Femur (tissue), 1 donor: ENCODE measurements around the gene RFTN2.
A peak's percentile ranks its signal among the peaks of the same experiment; 100 is the strongest.
"Not testable (repeated sequence)": the region's sequence is repeated elsewhere in the genome, so short reads cannot be mapped to it uniquely, and the experiment has no call there.

ENCODE experiments used
- DNase-seq: peaks from one replicate; pipeline ENCODE4 v3.0.0-alpha.2; 2017

RFTN2 gene

DNA sequence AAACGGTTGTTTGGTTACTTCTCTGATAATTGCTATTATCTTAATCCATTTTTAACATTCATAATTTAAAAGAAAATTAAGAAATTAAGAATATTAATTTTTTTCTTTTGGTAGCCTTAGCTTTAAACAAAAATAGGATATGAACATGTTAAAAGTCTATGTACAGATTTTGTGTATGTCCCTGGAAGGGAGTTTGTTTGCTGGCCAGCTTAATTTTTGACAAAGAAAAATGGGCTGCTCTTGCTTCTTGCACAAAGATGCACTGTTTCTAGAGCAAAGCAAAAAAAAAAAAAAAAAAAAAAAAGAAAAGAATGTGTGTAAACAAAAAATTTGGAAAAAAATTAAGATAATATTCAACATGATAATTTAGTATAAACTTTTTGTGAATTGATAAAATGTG is 1.3 kb downstream of the RFTN2 start:
- no peak for DNase-seq

DNA sequence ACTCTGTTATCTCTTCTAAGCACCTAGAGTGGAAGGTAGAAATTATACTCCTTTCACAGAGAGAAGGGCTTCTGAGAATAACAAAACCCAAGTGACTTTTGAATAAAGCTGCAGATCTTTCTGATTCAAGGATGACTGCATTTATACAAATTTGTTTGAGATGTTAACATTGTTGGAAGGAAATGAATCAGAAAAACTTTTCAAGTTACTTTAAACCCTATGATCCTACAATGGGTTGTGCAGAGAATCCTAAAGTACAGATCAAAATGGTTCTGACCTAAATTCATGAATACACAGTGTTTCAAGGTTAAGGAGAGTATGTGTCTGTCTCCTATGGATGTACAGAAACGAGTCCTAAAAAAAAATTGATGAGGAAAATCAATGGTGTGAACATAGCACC is 1.8 kb downstream of the RFTN2 start:
- DNase-seq = no peak

DNA sequence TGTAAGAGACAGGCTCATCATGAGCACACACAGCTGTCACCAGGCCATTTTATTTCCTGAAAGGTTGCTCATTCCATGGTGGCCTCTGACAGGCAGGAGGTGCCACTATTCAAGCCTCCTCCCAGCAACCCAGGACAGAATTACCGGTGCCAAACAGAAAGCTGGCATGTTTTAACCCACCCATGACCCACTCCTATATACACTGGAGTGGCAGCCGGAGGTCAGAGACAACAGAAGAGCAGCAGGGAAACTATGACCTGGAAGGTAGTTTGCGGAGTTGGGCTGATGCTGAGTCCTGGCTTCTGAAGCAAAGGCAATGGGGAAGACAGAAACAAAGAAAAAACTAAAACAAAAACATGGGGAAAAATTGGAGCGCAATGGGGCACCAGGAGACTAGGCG is 2.3 kb downstream of the RFTN2 start:
- peak; percentile 20 for DNase-seq

DNA sequence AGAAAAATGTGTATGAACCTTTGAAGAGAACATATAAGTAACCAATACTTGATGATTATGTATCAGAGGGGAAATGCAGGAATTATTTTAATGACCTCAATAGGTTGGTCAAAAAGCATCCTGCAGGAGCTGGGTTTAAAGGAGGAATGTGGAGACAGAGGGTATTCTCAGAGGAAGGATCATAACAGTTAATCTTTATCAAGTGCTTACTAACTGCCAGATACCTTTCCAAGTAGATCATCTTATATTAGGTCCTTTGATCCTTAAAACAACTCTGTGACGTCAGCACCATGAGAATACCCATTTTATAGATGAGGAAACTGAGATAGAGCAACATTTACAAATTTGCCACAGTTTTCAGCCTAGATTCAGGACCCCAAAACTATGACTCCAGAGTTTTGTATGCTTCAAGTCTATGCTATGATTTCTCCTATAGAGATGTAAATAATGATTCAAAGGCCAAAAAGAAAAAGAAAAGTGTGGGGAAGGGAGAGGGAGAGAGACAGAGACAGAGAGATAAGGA is 3.0 kb downstream of the RFTN2 start:
- no peak for DNase-seq

DNA sequence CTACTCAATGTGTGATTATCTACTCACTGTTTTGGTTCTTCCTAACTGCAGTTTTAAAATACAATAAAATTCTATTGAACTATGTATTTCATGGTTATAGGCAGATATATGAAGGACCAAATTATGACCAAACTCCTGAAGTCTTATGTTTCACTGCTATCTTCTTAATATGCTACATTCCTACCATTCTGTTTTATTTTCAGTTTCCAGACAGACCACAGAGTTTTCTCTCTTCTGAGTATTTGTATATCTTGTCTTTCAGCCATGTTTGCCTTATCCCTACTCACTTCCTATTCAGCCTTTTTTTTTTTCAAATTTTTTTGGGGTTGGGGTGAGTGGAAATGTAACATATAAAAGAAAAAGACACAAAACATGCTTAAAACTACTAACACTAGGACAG is 6.3 kb downstream of the RFTN2 start:
- no peak for DNase-seq

DNA sequence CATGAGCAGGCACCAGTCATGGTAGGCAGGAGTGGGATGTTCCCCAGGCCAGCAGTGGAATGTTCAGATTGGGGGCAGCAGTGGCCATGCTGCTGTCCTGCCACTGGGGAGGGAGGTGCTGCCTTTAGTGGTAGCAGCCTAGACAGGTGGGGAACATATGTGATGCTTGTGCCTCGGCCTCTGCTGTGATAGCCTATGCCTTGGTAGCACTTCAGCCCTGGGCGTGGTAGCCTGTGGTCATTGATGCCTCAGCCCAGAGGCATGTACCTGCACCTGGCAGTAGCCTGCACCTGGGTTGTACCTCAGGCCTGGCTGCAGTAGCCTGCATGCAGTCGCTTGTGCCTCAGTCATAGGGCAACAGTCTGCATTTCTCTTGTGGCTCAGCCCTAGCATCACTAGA is 7.1 kb downstream of the RFTN2 start:
- no peak for DNase-seq

DNA sequence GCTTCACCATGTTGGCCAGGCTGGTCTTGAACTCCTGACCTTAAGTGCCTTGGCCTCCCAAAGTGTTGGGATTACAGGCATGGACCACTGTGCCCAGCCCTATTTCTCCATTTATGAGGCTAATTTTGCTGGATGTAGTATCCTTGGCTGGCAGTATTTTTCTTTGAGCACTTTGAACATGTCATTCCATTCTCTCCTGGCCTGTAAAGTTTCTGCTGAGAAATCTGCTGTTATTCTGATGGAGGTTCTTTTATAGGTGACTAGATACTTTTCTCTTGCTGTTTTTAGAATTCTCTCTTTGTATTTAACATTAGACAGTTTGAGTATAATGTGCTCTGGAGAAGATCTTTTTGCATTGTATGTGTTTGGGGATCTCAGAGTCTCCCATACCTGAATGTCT is 9.1 kb downstream of the RFTN2 start:
- no peak for DNase-seq

DNA sequence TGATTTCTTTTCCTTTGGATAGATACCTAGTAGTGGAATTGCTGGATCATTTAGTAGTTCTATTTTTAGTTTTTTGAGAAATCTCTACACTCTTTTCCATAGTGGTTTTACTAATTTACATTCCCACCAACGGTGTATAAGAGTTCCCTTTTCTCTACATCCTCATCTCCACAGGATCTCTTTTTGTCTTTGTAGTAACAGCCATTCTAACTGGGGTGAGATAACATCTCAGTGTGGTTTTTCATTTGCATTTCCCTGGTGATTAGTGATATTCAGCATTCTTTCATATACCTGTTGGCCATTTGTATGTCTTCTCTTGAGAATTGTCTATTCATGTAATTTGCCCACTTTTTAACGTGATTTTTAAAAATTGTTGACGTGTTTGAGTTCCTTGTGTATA is 13.8 kb downstream of the RFTN2 start:
- no peak for DNase-seq

DNA sequence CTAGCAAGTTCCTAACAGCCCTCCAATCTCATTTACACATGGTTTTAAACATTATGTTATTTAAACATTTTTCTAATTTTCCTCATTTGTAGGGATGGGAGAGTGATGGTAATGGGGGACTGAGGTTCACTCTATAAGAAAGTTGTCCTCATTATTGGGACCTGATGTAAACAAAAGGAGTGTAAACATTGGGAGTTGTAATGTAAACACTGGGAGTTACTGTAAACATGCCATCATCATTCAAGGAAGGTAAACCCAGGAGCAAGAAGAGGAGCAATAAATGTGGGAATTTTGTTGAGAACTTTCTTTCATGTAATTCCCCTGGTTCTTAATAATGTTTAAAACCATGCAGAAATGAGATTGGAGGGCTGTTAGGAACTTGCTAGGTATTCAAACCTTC is 17.8 kb downstream of the RFTN2 start:
- no peak for DNase-seq

DNA sequence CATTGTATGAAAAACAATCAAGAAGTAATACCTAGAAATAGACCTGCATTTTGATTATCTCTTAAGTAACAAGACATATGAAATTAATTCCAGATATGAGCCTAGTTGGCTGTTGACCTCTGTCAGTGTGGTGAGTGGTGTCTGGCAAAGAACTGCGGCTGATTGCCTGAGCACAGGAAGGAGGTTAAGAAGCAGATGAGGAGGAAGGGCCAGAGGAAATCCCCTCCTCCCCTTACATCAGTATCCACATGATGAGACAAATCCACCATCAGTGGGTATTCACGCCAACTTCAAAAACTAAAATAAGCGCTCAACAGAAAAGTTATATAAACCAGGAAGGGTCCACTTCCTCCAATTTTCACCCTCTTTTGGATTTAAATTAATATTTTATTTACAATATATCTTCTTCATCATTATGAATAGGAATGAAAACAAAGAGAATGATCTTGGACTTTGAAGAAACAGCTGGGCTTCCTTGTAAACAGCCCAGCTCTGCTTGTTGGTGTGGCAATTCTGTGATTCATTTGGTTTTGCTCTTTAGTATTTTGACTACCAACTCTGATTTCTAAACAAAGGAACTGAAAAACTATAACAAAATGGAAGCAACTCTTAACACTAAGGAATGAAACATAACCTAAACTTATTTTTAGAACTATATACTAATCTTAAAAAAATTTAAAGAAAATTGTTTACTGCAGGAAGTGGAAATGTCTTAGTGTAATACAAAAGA is 27.3 kb downstream of the RFTN2 start:
- no peak for DNase-seq

DNA sequence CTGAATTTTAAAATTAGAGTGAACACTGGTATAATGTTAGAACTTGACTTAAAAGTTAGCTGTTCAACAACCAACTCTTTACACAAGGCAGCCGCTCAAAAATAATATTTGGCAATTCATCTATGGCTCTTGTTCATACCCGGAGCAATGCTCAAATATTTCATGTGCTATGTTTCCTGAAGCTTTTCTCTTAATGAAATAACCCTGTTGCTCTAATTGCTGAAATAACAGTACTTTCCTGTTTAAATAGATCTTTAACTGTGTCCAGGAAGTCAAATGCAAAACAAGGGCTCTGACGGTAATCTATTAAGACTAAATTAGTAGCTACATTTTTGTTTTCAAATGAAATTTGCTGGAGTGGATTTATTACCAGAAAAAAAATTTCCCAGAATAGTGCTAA is 33.7 kb downstream of the RFTN2 start:
- no peak for DNase-seq

DNA sequence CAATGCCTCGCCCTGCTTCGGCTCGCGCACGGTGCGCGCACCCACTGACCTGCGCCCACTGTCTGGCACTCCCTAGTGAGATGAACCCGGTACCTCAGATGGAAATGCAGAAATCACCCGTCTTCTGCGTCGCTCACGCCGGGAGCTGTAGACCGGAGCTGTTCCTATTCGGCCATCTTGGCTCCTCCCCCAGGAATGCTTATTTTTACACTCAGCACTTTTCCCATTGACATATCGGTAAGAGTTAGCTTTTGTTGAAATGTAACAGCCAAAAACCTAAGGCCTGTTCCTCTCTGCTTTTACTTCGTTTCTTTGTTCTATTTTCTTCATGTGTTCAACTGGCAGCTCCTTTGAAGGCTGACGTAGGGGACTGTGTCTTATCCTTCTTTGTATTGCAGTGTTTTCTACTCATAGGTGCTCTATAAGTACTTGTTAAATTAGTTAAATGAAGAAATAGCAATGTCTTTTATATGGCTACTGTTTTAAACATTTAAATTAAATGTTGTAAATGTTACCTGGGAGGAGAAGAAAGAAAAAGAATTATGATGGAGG is 34.7 kb downstream of the RFTN2 start:
- DNase-seq = not testable (repeated sequence)

DNA sequence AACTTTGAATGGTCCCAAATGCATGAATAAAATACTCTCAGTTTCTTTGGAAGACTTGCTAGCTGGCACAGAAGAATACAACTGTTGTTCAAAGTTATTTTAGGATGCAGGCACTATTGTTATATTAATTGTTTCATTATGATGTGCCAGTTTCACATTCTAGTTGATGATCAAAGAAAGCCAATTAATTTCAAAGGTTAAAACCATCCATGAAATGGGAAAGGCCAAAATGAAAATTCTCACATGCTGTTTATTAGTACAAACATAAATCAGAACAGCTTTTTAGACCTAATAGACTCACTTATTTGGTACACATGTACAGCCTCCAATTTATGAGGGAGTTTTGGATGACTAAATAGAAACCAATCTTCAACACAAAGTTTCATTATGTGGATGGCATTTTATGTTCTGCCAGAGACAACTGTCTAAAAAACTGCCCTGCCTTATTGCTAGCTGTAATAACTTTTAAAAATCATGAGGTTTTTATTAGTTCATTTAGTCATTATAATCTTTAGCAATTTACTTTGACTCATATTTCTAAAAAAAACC is 42.2 kb downstream of the RFTN2 start:
- DNase-seq = no peak

DNA sequence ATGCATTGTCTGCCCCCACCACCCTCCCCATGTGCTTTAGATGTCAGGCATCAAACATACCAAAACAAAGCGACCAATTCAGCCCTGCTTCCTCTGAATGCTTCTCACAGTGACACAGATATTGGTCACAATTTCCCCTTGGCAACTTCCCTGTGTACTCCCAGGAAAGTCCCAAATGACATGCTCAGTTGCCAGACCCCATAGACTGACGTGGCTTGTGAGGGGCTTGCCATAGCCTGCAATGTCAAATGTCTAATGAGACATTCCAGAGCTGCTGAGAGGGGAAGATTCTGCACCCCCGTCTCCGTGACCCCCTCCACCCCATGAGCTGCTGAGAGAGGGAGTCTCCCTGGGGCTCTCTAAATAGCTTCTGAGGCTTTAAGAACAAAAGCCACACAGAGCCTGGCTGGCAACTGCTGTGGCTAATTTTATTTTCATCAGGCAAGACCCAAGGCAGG is 47.3 kb downstream of the RFTN2 start:
- DNase-seq = peak; percentile 44

DNA sequence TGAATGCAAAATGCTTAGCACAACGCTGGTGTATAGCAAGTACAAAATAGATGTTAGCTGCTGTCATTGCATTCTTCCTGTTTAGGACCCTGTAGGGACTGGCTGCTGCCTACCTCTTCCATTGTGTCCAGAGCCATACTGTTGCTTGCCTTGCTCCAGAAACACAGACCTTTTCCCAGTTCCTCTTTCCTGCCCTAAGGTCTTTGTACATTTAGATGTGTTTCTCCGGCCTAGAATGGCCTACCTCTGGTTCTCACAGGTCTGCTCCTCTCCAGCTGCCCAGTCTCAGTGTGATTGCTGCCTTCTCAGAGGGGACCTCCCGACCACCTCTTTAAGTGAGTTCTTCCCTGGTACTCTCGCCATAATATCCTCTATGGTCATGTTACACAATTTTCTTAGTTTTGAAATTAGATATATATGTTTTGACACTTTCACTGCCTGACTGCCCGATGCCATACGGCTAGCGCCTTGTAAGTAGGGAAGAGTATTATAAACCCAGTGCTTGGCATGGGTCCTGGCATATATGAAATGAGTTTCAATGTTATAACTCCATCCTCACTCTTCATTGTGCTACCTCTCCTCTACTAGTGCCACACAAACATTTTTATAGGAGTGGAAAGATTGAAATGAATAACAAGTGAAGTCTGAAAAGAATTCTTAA is 48.3 kb downstream of the RFTN2 start:
- no peak for DNase-seq

DNA sequence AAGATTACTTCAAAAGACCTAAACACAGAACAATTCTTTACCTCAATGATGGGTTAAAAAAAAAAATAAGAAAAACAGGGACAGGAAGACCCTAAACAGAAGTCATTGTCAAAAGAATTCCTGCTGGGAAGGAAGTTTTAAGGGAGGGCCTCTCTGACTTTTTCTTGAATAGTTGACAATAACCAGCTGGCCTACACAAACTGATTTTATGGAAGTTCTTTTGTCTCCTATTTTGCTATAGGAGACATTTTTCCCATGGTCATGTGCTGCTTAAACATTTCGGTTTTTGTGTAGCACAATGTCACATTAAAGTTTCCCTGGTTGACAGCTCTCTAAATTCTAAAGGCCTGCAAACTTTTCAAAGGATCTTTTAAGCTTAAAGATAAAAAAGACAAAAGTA is 55.3 kb downstream of the RFTN2 start:
- no peak for DNase-seq

DNA sequence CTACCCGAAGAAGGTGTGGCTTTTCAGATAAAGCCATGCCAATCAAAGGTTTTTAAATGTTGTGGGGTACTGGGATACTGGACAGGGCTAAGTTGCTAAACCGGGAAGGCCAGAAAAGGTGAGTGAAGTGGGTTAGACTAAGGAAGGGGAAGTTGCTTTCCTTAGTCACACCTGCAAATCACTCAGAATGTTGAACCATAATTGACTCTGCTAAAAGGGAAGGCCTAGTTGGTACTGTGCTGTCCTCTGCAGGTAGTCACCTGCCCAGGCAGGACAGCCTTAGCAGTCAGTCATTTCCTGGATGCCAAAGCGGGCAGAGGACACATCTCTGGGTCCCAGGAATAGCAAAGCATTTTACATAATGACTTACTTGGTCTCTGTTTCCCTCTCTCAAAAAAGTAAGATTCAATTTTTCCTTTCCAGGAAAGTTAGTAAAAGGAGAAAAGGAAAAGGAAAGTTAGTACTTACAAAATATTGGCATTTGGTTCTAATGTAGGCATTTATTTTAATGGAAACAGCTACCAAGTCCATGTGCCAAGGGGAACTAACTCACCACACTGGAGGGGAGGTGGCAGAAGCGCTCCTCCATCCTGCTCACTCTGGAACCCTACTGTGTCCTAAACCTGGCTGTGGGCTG is 60.3 kb downstream of the RFTN2 start:
- DNase-seq = no peak

DNA sequence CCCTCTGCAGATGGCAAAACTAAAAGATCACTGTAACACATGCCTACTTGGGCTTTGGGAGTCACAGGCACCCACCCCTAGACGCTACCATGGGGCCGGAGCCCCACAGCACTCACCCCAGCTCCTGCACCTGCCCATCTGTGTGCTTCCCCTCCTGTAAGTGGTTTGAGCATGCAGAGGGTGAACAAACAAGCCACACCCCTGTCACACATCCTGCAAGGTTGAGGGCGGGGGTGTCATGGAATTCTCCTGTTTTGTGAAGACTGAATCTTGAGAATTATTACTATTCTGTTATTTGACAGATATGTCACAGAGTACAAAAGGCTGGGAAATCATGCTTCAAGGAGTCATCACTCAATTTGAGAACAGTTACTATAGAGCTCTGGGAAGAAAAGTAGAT is 60.9 kb downstream of the RFTN2 start:
- no peak for DNase-seq

DNA sequence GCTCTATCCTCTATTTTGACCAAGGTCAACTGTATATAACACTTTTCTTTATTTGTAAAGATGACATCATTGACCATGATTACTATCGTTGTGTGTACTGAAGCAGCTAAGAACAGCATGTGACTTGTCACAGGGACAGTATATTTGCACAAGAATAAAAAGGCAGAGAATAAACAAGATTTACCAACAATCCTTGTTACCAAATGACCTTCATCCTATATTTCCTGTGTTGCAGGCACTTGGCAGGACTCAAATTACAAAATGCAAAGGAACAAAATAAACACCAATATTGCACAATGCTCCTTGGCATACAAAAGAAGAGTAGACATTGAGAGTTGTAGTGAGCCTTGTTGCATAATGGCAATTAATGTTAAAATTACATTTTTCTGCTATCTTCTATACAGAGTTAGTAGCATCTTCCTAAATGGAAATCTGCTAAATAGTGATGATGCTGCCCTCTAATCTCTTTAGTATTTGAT is 61.8 kb downstream of the RFTN2 start:
- no peak for DNase-seq

DNA sequence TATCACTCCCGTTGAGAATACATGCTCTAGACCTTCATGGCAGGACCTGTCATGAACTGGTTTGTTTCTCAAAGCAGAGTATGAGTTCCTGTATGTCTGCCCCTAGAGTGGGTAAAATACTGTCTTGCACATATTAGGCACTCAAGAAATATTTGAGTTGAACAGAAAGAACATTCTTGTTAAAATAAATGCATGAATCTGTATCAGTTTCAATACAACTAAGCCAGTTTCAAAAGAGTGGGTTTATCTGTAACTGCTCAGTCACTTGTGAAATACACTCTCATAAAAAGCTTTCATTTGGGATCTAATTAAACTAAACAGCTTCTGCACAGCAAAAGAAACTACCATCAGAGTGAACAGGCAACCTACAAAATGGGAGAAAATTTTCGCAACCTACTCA is 69.2 kb downstream of the RFTN2 start:
- no peak for DNase-seq

DNA sequence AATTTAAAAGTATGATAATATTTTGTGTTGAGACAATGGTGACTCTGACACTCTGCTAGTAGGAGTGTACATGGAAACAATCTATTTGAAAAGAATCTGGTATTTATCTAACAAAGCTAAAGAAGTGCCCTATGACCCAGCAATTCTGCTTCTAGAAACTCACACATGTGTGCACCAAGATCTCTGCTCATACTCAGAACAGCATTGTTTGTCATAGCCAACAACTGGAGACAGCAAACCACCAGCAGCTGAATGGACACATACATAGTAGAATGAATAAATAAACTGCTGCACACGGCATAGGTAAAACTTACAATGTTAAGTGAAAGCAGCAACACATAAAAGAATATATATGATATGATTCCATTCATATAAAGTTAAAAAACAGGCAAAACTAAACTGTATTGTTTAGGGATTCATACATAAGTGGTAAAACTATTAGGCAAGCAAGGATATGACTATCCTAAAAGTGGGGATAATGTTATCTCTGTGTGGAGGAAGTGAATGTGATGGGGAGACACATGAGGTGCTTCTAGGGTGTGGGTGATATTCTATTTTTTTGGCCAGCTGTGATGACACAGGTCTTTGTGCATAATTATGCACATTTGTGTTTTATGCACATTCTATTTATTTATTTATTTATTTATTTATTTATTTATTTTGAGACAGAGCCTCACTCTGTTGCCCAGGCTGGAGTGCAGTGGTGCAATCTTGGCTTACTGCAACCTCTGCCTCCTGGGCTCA is 71.1 kb downstream of the RFTN2 start:
- no peak for DNase-seq

DNA sequence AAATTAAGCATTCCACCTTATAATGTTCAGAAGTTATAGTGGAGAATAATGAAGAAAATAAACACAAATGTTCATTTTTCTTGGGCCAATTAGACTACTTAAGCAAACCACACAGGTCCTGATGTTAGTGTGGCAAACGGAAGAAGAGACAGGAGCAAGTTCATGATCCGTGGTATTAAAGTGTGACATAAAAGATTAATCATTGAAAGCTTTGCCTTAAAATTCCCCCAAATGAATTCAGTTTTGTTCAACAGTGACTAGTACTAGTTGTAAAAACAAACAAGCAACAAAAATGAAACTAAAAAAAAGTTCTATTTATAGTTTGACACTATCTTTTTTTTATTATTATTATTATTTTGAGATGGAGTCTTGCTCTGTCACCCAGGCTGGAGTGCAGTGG is 73.7 kb downstream of the RFTN2 start:
- DNase-seq = no peak

DNA sequence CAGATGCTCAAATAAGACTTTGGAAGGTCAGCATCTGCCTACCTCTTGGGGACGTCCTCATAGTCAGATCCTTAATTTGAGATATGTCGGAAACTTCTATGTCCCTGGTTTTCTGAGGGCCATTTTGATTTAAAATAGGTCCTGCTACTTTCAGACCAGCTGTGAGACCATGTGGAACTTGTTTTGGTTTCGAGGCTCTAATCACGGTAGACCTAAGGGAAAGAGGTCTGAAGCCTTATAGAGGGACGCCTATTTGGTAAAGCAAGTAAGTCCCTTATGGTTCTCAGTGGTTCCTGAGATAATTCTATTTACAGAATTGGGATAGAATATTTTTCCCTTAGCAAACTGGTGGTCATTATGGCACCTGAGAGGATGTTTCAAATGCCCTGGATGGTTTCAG is 75.1 kb downstream of the RFTN2 start:
- no peak for DNase-seq
